Spleen (tissue), 11 donors: ENCODE data around the gene MREG. TPM values are rescaled to one million over a fixed set of nuclear protein-coding genes. Genes with fewer than 3 reads are reported as not detected.

ENCODE experiments used
- DNase-seq: peaks from one replicate; pipeline ENCODE4 v3.0.0-alpha.2; 2020
- H3K27ac ChIP-seq, 8 donors: fragments of 200-600 bp; sonication (generic) in 7 of 8; 1 replicate in 4 of 8; 2 replicates in 4 of 8; pipeline versions ENCODE4 v1.5.0 to v1.8.0; 2016 to 2021; ENCODE audit warnings: inconsistent platforms in 4 of 8, mild to moderate bottlenecking in 4 of 8, moderate library complexity in 1 of 8
- H3K27me3 ChIP-seq, 7 donors: fragments of 200-600 bp; sonication (generic) in 6 of 7; replicated peaks in 1 of 7; 1 replicate in 4 of 7; 2 replicates in 3 of 7; pipeline versions ENCODE4 v1.5.0 to v1.8.0; 2016 to 2021; ENCODE audit warnings: inconsistent platforms in 3 of 7, mild to moderate bottlenecking in 1 of 7
- H3K36me3 ChIP-seq, 6 donors: fragments of 200-600 bp; sonication (generic) in 5 of 6; 1 replicate in 4 of 6; 2 replicates in 2 of 6; pipeline versions ENCODE4 v1.5.0 to v1.8.0; 2016 to 2021; ENCODE audit warnings: inconsistent platforms in 2 of 6
- H3K4me1 ChIP-seq, 6 donors: fragments of 200-600 bp; sonication (generic) in 5 of 6; 1 replicate in 3 of 6; 2 replicates in 3 of 6; pipeline versions ENCODE4 v1.5.0 to v1.8.0; 2016 to 2021; ENCODE audit warnings: inconsistent platforms in 3 of 6
- H3K4me3 ChIP-seq, 8 donors: fragments of 200-600 bp; sonication (generic) in 7 of 8; 1 replicate in 4 of 8; 2 replicates in 4 of 8; pipeline versions ENCODE4 v1.5.0 to v1.8.0; 2016 to 2021; ENCODE audit warnings: inconsistent platforms in 4 of 8, mild to moderate bottlenecking in 4 of 8, moderate library complexity in 2 of 8
- H3K9me3 ChIP-seq, 8 donors: fragments of 200-600 bp; sonication (generic) in 7 of 8; 1 replicate in 4 of 8; 2 replicates in 4 of 8; pipeline versions ENCODE4 v1.5.0 to v1.8.0; 2016 to 2021; ENCODE audit warnings: inconsistent platforms in 4 of 8
- CTCF ChIP-seq, 11 experiments: fragments of 200-600 bp in 7 of 11; fragments of 450-650 bp in 4 of 11; sonication (generic) in 4 of 11; IDR thresholded peaks in 8 of 11; conservative IDR thresholded peaks in 3 of 11; 1 replicate in 7 of 11; 2 replicates in 4 of 11; pipeline versions ENCODE4 v1.4.0 to v1.8.0; 2016 to 2021; ENCODE audit warnings: antibody characterized with exemption in 11 of 11, inconsistent platforms in 4 of 11, mild to moderate bottlenecking in 1 of 11
- POLR2A ChIP-seq, 3 donors: fragments of 450-650 bp; IDR thresholded peaks; one replicate each; pipeline ENCODE4 v1.5.1; 2017; ENCODE audit warnings: antibody characterized with exemption in 3 of 3, mild to moderate bottlenecking in 1 of 3
- POLR2AphosphoS5 ChIP-seq, 3 donors: sonication (generic); formaldehyde crosslinking; IDR thresholded peaks; one replicate each; pipeline ENCODE4 v1.5.1; 2017; ENCODE audit warnings: antibody characterized with exemption in 3 of 3
- WGBS, 5 donors: extraction: QIAGEN DNeasy Blood & Tissue Kit in 3 of 5; methylation state at CpG; one replicate each; pipeline versions ENCODE4 v1.1.5 to v1.1.7; 2013 to 2018; 5-methylcytosine and 5-hydroxymethylcytosine counted together
- intact Hi-C: fragments of 100-400 bp; cut with DNase I; formaldehyde crosslinking; loops from one replicate; pipeline ENCODE4 v1.15.0; 2023; ENCODE audit warnings: low total_unique reads
- polyA plus RNA-seq, 3 donors: library from polyadenylated mRNA; stranded (reverse); fragments of 200-250 nt; gene quantifications; one replicate each; pipeline ENCODE4 v1.2.1, GENCODE V29; 2013
- total RNA-seq, 7 donors: library from RNA; depleted of rRNA in 3 of 7; stranded (reverse); fragments of >200 nt in 3 of 7; fragmentation: NEBNext Ultra II Directional in 4 of 7; extraction: Animal tissue kit (Norgen Biotek cat#: 25700) in 4 of 7; gene quantifications; one replicate each; pipeline versions ENCODE4 v1.1.0 to v1.2.1, GENCODE V29; 2016 to 2021
- donor health status: healthy with polysubstance abuse.
- donor health status: DM: no; HTN: no; CAD: no; lungs with moderate emphysema.
- donor health status: DM: no; HTN: no; CAD: no.
- donor health status: Bipolar disorder and iron deficiency.
- donor health status: healthy.
- donor health status: DM: no; HTN: no; CAD: no.
- donor health status: DM: yes; HTN: yes; CAD: no.

MREG gene
- total and polyA plus RNA-seq, 10 donors, result 4.5 to 8.3 (median 6.6) TPM

GRCh38 chr2:215914777-215915165, 98.6 kb downstream of the MREG start:
- DNase-seq, result no peak
- H3K27ac ChIP-seq, result no peak overlapping the region
- TF ChIP-seq CTCF (IDR thresholded peaks at IDR 0.05 in 8 of 11, conservative IDR thresholded peaks at IDR 0.05 in 3 of 11), result no peak
- TF ChIP-seq POLR2A (IDR thresholded peaks at IDR 0.05), result no peak
- no peak for TF ChIP-seq POLR2AphosphoS5 (IDR thresholded peaks at IDR 0.05)
- no peaks in the 10 kb centered on the region for H3K36me3 ChIP-seq
- H3K4me1 ChIP-seq, result no peaks in the 10 kb centered on the region
- no peaks in the 10 kb centered on the region for H3K27me3 ChIP-seq
- 83 to 96% (median 88%) methylated on average over 4 of the region's 4 CpGs for WGBS, 5 donors
- no peak overlapping the region for H3K4me3 ChIP-seq
- no peaks in the 10 kb centered on the region for H3K9me3 ChIP-seq
- intact Hi-C loops, result loop anchor here (5.0 kb wide), 1 partner anchor 462 kb away; no protein-coding TSS in a partner anchor

GRCh38 chr2:215914054-215914776, 99.1 kb downstream of the MREG start:
- no peak for DNase-seq
- TF ChIP-seq CTCF (IDR thresholded peaks at IDR 0.05 in 8 of 11, conservative IDR thresholded peaks at IDR 0.05 in 3 of 11) (no peak), POLR2AphosphoS5 (IDR thresholded peaks at IDR 0.05) (no peak), POLR2A (IDR thresholded peaks at IDR 0.05) (no peak)
- Histone ChIP-seq H3K36me3 (no peaks in the 10 kb centered on the region), H3K9me3 (no peaks in the 10 kb centered on the region), H3K4me1 (no peaks in the 10 kb centered on the region), H3K27me3 (no peaks in the 10 kb centered on the region), H3K4me3 (no peak overlapping the region), H3K27ac (no peak overlapping the region)
- intact Hi-C loops, result no loop called here
- WGBS, 5 donors, result 77 to 94% (median 84%) methylated on average over 3 of the region's 3 CpGs

GRCh38 chr2:215912299-215912842, 101.0 kb downstream of the MREG start:
- WGBS, 5 donors, result 70 to 85% (median 75%) methylated on average over 6 of the region's 6 CpGs
- no peaks in the 10 kb centered on the region for H3K4me1 ChIP-seq
- no peaks in the 10 kb centered on the region for H3K27me3 ChIP-seq
- intact Hi-C loops, result no loop called here
- H3K27ac ChIP-seq, result no peak overlapping the region
- no peaks in the 10 kb centered on the region for H3K36me3 ChIP-seq
- no peaks in the 10 kb centered on the region for H3K9me3 ChIP-seq
- no peak for DNase-seq
- TF ChIP-seq POLR2AphosphoS5 (IDR thresholded peaks at IDR 0.05) (no peak), POLR2A (IDR thresholded peaks at IDR 0.05) (no peak), CTCF (IDR thresholded peaks at IDR 0.05 in 8 of 11, conservative IDR thresholded peaks at IDR 0.05 in 3 of 11) (no peak)
- H3K4me3 ChIP-seq, result no peak overlapping the region

GRCh38 chr2:215911301-215912085, 101.9 kb downstream of the MREG start:
- 85 to 93% (median 87%) methylated on average over 8 of the region's 8 CpGs for WGBS, 5 donors
- intact Hi-C loops, result no loop called here
- Histone ChIP-seq H3K9me3 (no peaks in the 10 kb centered on the region), H3K27ac (no peak overlapping the region), H3K4me1 (no peaks in the 10 kb centered on the region), H3K27me3 (no peaks in the 10 kb centered on the region), H3K36me3 (no peaks in the 10 kb centered on the region), H3K4me3 (no peak overlapping the region)
- no peak for TF ChIP-seq POLR2AphosphoS5 (IDR thresholded peaks at IDR 0.05)
- no peak for TF ChIP-seq CTCF (IDR thresholded peaks at IDR 0.05 in 8 of 11, conservative IDR thresholded peaks at IDR 0.05 in 3 of 11)
- TF ChIP-seq POLR2A (IDR thresholded peaks at IDR 0.05), result no peak
- no peak for DNase-seq
